Heart right ventricle (tissue), 16 donors: Measurements from ENCODE around the gene LGI4. TPM values are rescaled to one million over a fixed set of nuclear protein-coding genes. Genes with fewer than 3 reads are reported as not detected.

Experiments
- ATAC-seq, 8 donors: fragments of 200-7000 bp; cut with Tn5 transposase; one replicate each; pipeline ENCODE4 v1.9.1; 2020; ENCODE audit warnings: mild to moderate bottlenecking in 8 of 8, moderate library complexity in 8 of 8, moderate number of reproducible peaks in 1 of 8
- DNase-seq, 2 donors: peaks; one replicate each; pipeline ENCODE4 v3.0.0-alpha.2; 2020
- H3K27ac ChIP-seq, 10 donors: fragments of 200-600 bp; sonication (generic) in 2 of 10; one replicate each; pipeline versions ENCODE4 v1.5.0 to v1.8.0; 2020 to 2022; ENCODE audit warnings: mild to moderate bottlenecking in 3 of 10
- H3K27me3 ChIP-seq, 7 donors: fragments of 200-600 bp; one replicate each; pipeline ENCODE4 v1.8.0; 2021 to 2022; ENCODE audit warnings: mild to moderate bottlenecking in 2 of 7
- H3K36me3 ChIP-seq, 9 donors: fragments of 200-600 bp; sonication (generic) in 1 of 9; one replicate each; pipeline versions ENCODE4 v1.5.0 to v1.8.0; 2020 to 2022; ENCODE audit warnings: mild to moderate bottlenecking in 2 of 9
- H3K4me1 ChIP-seq, 9 donors: fragments of 200-600 bp; sonication (generic) in 1 of 9; one replicate each; pipeline versions ENCODE4 v1.5.0 to v1.8.0; 2020 to 2022; ENCODE audit warnings: mild to moderate bottlenecking in 4 of 9
- H3K4me3 ChIP-seq, 10 donors: fragments of 200-600 bp; sonication (generic) in 2 of 10; one replicate each; pipeline versions ENCODE4 v1.5.0 to v1.8.0; 2020 to 2022; ENCODE audit warnings: mild to moderate bottlenecking in 7 of 10, moderate library complexity in 2 of 10
- H3K9me3 ChIP-seq, 11 donors: fragments of 200-600 bp in 10 of 11; sonication (generic) in 2 of 11; one replicate each; pipeline versions ENCODE4 v1.5.0 to v1.8.0; 2013 to 2022; ENCODE audit warnings: mild to moderate bottlenecking in 2 of 11, control low read depth in 1 of 11, moderate library complexity in 1 of 11
- WGBS, 2 donors: extraction: QIAGEN DNeasy Blood & Tissue Kit; methylation state at CpG; one replicate each; pipeline ENCODE4 v1.1.7; 2013; ENCODE audit warnings: inconsistent platforms in 1 of 2; 5-methylcytosine and 5-hydroxymethylcytosine counted together
- intact Hi-C, 10 donors: fragments of 100-400 bp; cut with DNase I; formaldehyde crosslinking; loops; one replicate each; pipeline versions ENCODE4 v1.11.1 to v1.14.2; 2022
- polyA plus RNA-seq, 2 donors: library from polyadenylated mRNA; stranded (reverse); fragments of 200-250 nt; gene quantifications; one replicate each; pipeline ENCODE4 v1.2.3, GENCODE V29; 2013
- total RNA-seq, 10 donors: library from RNA; stranded (reverse); fragmentation: NEBNext Ultra II Directional in 3 of 10; extraction: Animal tissue kit (Norgen Biotek cat#: 25700) in 3 of 10; gene quantifications; one replicate each; pipeline versions ENCODE4 v1.2.1 to v1.2.4, GENCODE V29; 2021 to 2023
- TF ChIP-seq, protein P1 (sequence below), 9 donors: fragments of 200-600 bp; sonication (generic) in 2 of 9; IDR thresholded peaks; one replicate each; pipeline versions ENCODE4 v1.5.0 to v1.8.0; 2021 to 2022; ENCODE audit warnings: antibody characterized with exemption in 9 of 9, mild to moderate bottlenecking in 5 of 9, moderate library complexity in 1 of 9
- donor health status: Arrhythmogenic right ventricular cardiomyopathy.
- donor health status: ischemic (EF 13 %, LVEDD 7.1; RV severe dilation, severe dysfunction).
- donor health status: healthy with polysubstance abuse.
- donor health status: DM: no; HTN: yes; CAD: no.
- donor health status: DM: no; HTN: no; CAD: no.
- donor health status: ischemic (EF 25% LVEDD 6.9; RV normal size, moderate dysfunction).
- donor health status: ischemic (EF 25% LVEDD 5.7; RV mildly dilated, moderate dysfunction).
- donor health status: healthy.
- donor health status: DM: yes; HTN: yes; CAD: no.
- donor health status: Ischemic cardiomyopathy.
- donor health status: ischemic (EF 35%, LVEDD 5.7; RV mildly dilated, moderate dysfunction).
- donor health status: nonischemic (EF 11% LVEDD 7.7; RV severe dilation, severe dysfunction).
- donor health status: DM: yes; HTN: yes; CAD: no.
- donor health status: PGD.
- donor health status: ischemic (EF 29% LVEDD 5.4; RV normal size, mild dysfunction).
- donor health status: nonischemic (EF 23%, LVEDD 6.1; RV moderate dilation, normal function).

LGI4 gene
- total and polyA plus RNA-seq, 12 donors, result 4.3 to 30.0 (median 8.3) TPM

DNA sequence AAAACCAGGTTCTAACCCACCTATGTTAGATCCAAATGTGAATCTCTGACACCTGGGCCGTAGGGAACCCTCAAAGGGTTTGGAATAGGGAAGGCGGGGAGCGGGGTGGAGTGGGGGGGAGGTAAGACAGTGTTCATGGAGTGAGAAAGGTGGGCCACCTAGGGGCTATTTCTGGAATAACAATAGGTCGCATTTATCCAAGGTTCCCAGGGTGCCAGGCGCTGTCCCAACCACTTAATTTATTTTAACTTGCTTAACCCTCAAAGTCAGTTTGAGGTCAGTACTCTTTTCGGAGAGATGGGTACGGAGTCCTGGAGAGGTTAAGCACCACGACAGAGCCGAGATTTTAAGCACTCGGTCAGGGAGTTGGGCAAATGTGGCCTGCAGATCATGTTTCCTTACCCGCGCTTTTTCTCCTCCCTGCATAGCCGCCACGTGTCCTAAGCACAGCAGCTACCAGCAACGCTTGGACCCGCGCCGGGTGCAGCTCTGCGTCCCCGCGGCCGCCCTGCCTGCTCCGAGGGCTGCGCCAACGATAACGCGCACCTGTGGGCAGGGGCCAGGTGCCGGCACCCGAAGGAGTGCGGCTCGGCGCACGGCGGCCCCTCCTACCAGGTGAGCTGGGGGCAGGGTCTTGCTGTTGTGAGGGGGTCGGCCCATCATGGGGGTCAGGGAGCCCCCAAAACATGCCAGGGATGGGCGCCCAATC lies 44.2 kb downstream of the LGI4 start:
- H3K4me1 ChIP-seq, result peaks cover 0 to 10% (median 9%) of the 10 kb centered on the region in 9 donors
- H3K4me3 ChIP-seq, result no peak overlapping the region
- H3K27ac ChIP-seq, result no peak overlapping the region
- 4 to 5% methylated on average over 36 of the region's 36 CpGs for WGBS, 2 donors
- peaks cover 0 to 35% (median 13%) of the 10 kb centered on the region in 7 donors for H3K27me3 ChIP-seq
- H3K36me3 ChIP-seq, result no peaks in the 10 kb centered on the region
- TF ChIP-seq, protein P1, sequence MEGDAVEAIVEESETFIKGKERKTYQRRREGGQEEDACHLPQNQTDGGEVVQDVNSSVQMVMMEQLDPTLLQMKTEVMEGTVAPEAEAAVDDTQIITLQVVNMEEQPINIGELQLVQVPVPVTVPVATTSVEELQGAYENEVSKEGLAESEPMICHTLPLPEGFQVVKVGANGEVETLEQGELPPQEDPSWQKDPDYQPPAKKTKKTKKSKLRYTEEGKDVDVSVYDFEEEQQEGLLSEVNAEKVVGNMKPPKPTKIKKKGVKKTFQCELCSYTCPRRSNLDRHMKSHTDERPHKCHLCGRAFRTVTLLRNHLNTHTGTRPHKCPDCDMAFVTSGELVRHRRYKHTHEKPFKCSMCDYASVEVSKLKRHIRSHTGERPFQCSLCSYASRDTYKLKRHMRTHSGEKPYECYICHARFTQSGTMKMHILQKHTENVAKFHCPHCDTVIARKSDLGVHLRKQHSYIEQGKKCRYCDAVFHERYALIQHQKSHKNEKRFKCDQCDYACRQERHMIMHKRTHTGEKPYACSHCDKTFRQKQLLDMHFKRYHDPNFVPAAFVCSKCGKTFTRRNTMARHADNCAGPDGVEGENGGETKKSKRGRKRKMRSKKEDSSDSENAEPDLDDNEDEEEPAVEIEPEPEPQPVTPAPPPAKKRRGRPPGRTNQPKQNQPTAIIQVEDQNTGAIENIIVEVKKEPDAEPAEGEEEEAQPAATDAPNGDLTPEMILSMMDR (IDR thresholded peaks at IDR 0.05), result peak; percentile 43 to 71 (median 67)
- DNase-seq (peak in 1 of 2 donors; percentile 57), ATAC-seq (peak; percentile 74 to 92 (median 86))
- intact Hi-C loops, result loop anchor here in 7 of 10 donors (1.0 to 10.0 kb wide), 4 partner anchors 116 to 118 kb away; no protein-coding TSS in a partner anchor
- H3K9me3 ChIP-seq, result no peaks in the 10 kb centered on the region

DNA sequence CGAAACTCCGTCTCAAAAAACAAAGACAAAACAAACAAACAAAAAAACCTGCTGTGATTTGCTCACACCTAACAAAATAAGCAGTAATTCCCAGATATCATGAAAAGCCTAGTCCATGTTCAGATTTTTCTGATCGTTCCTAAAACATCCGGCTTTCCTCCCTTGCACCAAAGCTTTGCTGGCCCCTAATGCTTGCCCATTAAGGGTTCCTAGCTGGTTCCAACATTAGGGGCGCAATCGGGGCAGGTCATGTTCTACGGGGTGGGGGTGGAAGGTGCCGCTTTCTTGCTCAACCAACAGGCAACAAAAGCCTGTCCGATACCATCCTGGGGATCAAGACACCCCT lies 44.7 kb downstream of the LGI4 start:
- WGBS, 2 donors, result 37 to 39% methylated on average over 9 of the region's 9 CpGs
- H3K27me3 ChIP-seq, result peaks cover 0 to 35% (median 13%) of the 10 kb centered on the region in 7 donors

DNA sequence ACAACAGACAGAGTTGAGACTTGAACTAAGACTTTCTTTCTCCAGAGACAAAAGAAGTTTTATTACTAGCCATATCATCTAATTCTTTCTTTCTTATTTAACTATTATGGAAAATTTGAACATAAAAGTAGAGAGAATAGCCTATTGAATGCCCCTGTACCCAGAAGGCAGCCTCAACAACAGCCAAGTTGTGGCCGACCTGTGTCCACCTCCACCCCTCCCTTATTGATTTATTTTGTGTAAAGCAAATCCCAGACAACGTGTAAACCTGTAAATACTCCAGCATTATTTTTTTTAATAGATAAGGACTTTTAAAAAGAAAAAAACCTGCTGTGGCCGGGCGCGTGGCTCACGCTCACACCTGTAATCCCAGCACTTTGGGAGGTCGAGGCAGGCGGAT lies 45.3 kb downstream of the LGI4 start:
- no peak for ATAC-seq
- TF ChIP-seq, protein P1 (IDR thresholded peaks at IDR 0.05), result no peak
- WGBS, 2 donors, result 85 to 90% methylated on average over 8 of the region's 8 CpGs

More for the DNA sequence above, 44.7 kb downstream of the LGI4 start:
- no peak for ATAC-seq
- no peak for DNase-seq
- Histone ChIP-seq H3K4me3 (no peak overlapping the region), H3K4me1 (peaks cover 0 to 10% (median 9%) of the 10 kb centered on the region in 9 donors), H3K9me3 (no peaks in the 10 kb centered on the region), H3K36me3 (no peaks in the 10 kb centered on the region), H3K27ac (no peak overlapping the region)
- TF ChIP-seq, protein P1 (IDR thresholded peaks at IDR 0.05), result no peak
- intact Hi-C loops, result loop anchor here in 7 of 10 donors (1.0 to 10.0 kb wide), 4 partner anchors 115 to 118 kb away; no protein-coding TSS in a partner anchor

DNA sequence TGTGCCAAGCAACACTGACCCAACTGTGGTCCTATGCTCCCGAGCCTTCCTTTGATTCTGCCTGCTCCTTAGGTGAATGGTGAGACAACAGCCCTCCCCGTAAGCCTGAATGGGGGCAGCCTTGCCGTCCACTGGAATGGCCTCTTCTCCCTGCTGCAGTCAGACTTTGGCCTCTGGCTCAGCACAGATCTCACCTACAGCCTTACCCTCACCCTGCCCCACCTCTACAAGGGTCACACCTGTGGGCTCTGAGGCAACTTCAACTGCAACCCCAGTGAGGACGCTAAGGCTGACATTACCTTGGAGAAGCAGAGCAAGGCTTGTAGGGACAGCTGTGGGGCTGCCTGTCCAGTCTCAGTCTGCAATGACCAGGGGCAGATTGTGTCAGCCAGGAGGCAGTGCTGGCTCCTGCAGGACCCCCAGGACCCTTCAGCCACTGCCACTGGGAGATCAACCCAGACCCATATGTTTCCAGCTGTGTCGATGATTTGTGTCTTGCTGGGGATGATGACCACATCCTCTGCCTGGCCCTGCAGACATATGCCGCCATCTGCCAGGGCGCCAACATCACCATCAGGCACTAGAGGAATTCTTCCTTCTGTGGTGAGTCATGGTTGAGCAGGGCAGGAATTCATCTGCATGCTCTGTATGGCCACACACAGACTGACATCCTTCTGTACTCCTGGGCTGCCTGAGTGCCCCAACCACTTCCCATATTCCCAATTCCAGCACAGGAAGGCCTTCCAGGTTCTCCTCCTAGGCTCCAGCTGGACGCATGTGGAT lies 46.5 kb downstream of the LGI4 start:
- TF ChIP-seq, protein P1 (IDR thresholded peaks at IDR 0.05), result no peak
- peaks cover 0 to 35% (median 13%) of the 10 kb centered on the region in 7 donors for H3K27me3 ChIP-seq
- no peaks in the 10 kb centered on the region for H3K9me3 ChIP-seq
- H3K36me3 ChIP-seq, result no peaks in the 10 kb centered on the region
- peaks cover 0 to 10% (median 9%) of the 10 kb centered on the region in 9 donors for H3K4me1 ChIP-seq
- H3K27ac ChIP-seq, result no peak overlapping the region
- DNase-seq, result no peak
- 73% methylated on average over 8 of the region's 8 CpGs for WGBS, 2 donors
- intact Hi-C loops, result loop anchor here in 3 of 10 donors (5.0 to 10.0 kb wide), 3 partner anchors 36 to 114 kb away; no protein-coding TSS in a partner anchor
- H3K4me3 ChIP-seq, result no peak overlapping the region
- ATAC-seq, result no peak

More for the DNA sequence above, 45.3 kb downstream of the LGI4 start:
- Histone ChIP-seq H3K4me3 (no peak overlapping the region), H3K9me3 (no peaks in the 10 kb centered on the region), H3K27me3 (peaks cover 0 to 35% (median 13%) of the 10 kb centered on the region in 7 donors), H3K27ac (no peak overlapping the region), H3K4me1 (peaks cover 0 to 10% (median 9%) of the 10 kb centered on the region in 9 donors), H3K36me3 (no peaks in the 10 kb centered on the region)
- DNase-seq, result no peak
- intact Hi-C loops, result loop anchor here in 3 of 10 donors (5.0 to 10.0 kb wide), 3 partner anchors 37 to 115 kb away; no protein-coding TSS in a partner anchor
